ENCODE measurements around the gene SLC36A4.

GRCh38 chr11:93155738-93156137 is 42.1 kb downstream of the SLC36A4 start:
- no peak for TF ChIP-seq CTCF (conservative IDR thresholded peaks at IDR 0.05; ENCODE audit: low read depth, low read length)
- no peak for TF ChIP-seq EZH2 (IDR thresholded peaks at IDR 0.05; ENCODE audit: borderline replicate concordance, low read depth, low read length, poor library complexity, severe bottlenecking)

All from A673 (cell line).